Tibial artery (tissue), 4 donors: ENCODE measurements around the gene TCP11L2.

Experiments
- DNase-seq, 2 donors: peaks; one replicate each; pipeline ENCODE4 v3.0.0-alpha.2; 2019
- H3K27ac ChIP-seq, 2 donors: fragments of 200-600 bp; sonication (generic) in 1 of 2; 1 replicate in 1 of 2; 2 replicates in 1 of 2; pipeline ENCODE4 v1.5.1; 2018 to 2019; ENCODE audit warnings: mild to moderate bottlenecking in 1 of 2
- H3K27me3 ChIP-seq, 2 donors: fragments of 200-600 bp; sonication (generic) in 1 of 2; one replicate each; pipeline versions ENCODE4 v1.5.1 to v1.6.0; 2016 to 2019
- H3K36me3 ChIP-seq, 3 donors: fragments of 200-600 bp; sonication (generic) in 2 of 3; one replicate each; pipeline ENCODE4 v1.5.1; 2016 to 2019; ENCODE audit warnings: mild to moderate bottlenecking in 2 of 3
- H3K4me1 ChIP-seq, 4 donors: fragments of 200-600 bp; sonication (generic) in 2 of 4; 1 replicate in 3 of 4; 2 replicates in 1 of 4; pipeline ENCODE4 v1.5.1; 2016 to 2019
- H3K4me3 ChIP-seq, 2 donors: fragments of 200-600 bp; sonication (generic) in 1 of 2; 1 replicate in 1 of 2; 2 replicates in 1 of 2; pipeline ENCODE4 v1.5.1; 2018 to 2019; ENCODE audit warnings: mild to moderate bottlenecking in 2 of 2
- H3K9me3 ChIP-seq, 3 donors: fragments of 200-600 bp; sonication (generic) in 1 of 3; one replicate each; pipeline ENCODE4 v1.5.1; 2016 to 2019
- intact Hi-C: fragments of 100-400 bp; cut with DNase I; formaldehyde crosslinking; loops from one replicate; pipeline ENCODE4 v1.15.0; 2023; ENCODE audit warnings: low total_unique reads
- TF ChIP-seq, protein P1 (sequence below), 2 experiments: fragments of 200-600 bp in 1 of 2; fragments of 450-650 bp in 1 of 2; IDR thresholded peaks; one replicate each; pipeline ENCODE4 v1.5.1; 2017 to 2019; ENCODE audit warnings: antibody characterized with exemption in 2 of 2, mild to moderate bottlenecking in 1 of 2, moderate library complexity in 1 of 2

The TCP11L2 gene

DNA sequence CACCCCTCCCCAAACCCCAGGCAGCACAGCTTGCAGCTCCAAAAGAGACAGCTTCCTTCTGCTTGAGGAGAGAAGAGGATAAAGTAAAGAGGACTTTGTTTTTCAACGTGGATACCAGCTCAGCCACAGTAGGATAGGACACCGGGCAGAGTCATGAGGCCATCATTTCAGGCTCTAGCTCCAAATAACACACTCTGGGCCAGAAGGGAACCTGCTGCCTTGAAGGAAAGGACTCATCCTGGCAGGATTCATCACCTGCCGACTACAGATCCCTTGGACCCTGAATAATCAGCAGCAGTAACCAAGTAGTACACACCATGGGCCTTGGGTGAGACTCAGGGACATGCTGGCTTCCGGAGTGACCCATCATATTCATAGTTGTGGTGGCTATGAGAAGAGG lies 44.3 kb upstream of the TCP11L2 start:
- Histone ChIP-seq H3K4me3 (no peak overlapping the region), H3K4me1 (no peaks in the 10 kb centered on the region), H3K9me3 (no peaks in the 10 kb centered on the region), H3K36me3 (no peaks in the 10 kb centered on the region), H3K27ac (no peak overlapping the region), H3K27me3 (no peaks in the 10 kb centered on the region)
- intact Hi-C loops, result no loop called here
- no peak for DNase-seq
- TF ChIP-seq, protein P1, sequence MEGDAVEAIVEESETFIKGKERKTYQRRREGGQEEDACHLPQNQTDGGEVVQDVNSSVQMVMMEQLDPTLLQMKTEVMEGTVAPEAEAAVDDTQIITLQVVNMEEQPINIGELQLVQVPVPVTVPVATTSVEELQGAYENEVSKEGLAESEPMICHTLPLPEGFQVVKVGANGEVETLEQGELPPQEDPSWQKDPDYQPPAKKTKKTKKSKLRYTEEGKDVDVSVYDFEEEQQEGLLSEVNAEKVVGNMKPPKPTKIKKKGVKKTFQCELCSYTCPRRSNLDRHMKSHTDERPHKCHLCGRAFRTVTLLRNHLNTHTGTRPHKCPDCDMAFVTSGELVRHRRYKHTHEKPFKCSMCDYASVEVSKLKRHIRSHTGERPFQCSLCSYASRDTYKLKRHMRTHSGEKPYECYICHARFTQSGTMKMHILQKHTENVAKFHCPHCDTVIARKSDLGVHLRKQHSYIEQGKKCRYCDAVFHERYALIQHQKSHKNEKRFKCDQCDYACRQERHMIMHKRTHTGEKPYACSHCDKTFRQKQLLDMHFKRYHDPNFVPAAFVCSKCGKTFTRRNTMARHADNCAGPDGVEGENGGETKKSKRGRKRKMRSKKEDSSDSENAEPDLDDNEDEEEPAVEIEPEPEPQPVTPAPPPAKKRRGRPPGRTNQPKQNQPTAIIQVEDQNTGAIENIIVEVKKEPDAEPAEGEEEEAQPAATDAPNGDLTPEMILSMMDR (IDR thresholded peaks at IDR 0.05), result no peak

GRCh38 chr12:106258935-106259334 lies 43.6 kb upstream of the TCP11L2 start:
- Histone ChIP-seq H3K4me3 (no peak overlapping the region), H3K27ac (no peak overlapping the region), H3K36me3 (no peaks in the 10 kb centered on the region), H3K9me3 (no peaks in the 10 kb centered on the region), H3K4me1 (no peaks in the 10 kb centered on the region), H3K27me3 (no peaks in the 10 kb centered on the region)
- DNase-seq, result no peak
- intact Hi-C loops, result no loop called here
- TF ChIP-seq, protein P1 (IDR thresholded peaks at IDR 0.05), result no peak

DNA sequence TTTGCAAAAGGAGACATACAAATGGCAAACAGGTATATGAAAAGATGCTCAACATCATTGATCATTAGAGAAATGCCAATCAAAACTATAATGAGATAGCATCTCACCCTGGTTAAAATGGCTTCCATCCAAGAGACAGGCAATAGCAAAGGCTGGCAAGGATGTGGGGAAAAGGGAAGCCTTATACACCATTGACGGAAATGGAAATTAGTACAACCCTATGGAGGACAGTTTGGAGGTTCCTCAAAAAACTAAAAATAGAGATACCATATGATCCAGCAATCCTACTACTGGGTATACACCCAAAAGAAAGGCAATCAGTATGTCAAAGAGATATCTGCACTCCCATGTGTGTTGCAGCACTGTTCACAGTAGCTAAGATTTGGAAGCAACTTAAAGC lies 37.4 kb upstream of the TCP11L2 start:
- Histone ChIP-seq H3K9me3 (no peaks in the 10 kb centered on the region), H3K4me1 (no peaks in the 10 kb centered on the region), H3K4me3 (no peak overlapping the region), H3K27me3 (no peaks in the 10 kb centered on the region), H3K36me3 (no peaks in the 10 kb centered on the region), H3K27ac (no peak overlapping the region)
- intact Hi-C loops, result no loop called here
- TF ChIP-seq, protein P1 (IDR thresholded peaks at IDR 0.05), result no peak
- no peak for DNase-seq

- no peak overlapping the region for H3K4me3 ChIP-seq
- DNase-seq, result no peak
- no peaks in the 10 kb centered on the region for H3K4me1 ChIP-seq
- no peaks in the 10 kb centered on the region for H3K9me3 ChIP-seq
- intact Hi-C loops, result no loop called here
- H3K27ac ChIP-seq, result no peak overlapping the region
- H3K36me3 ChIP-seq, result no peaks in the 10 kb centered on the region
- no peaks in the 10 kb centered on the region for H3K27me3 ChIP-seq
- TF ChIP-seq, protein P1 (IDR thresholded peaks at IDR 0.05), result no peak
These were observed 35.0 kb upstream of the TCP11L2 start for GRCh38 chr12:106267535-106267934.

DNA sequence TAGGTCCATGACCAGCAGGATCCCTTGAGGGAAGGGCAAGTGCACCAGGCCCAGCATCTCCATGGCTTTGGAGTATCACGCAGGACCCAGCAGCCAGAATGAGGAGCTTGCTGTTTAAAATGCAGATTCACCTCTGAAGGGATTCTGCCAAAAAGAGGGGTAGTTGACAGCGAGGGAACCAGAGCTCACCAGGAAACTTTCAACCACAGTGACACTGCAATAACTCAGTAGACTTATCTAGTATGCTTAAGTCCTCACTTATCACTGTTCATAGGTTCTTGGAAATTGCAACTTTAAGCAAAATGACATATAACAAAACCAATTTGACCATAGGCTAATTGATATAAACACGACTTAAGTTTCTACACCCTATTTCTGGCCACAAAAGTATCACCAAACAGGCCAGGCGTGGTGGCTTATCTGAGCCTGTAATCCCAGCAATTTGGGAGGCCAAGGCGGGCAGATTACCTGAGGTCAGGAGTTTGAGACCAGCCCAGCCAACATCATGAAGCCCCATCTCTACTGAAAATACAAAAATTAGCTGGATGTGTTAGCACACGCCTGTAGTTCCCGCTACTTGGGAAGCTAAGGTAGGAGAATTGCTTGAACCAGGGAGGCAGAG lies 33.3 kb upstream of the TCP11L2 start:
- Histone ChIP-seq H3K9me3 (no peaks in the 10 kb centered on the region), H3K27ac (no peak overlapping the region), H3K4me1 (no peaks in the 10 kb centered on the region), H3K4me3 (no peak overlapping the region), H3K36me3 (no peaks in the 10 kb centered on the region), H3K27me3 (no peaks in the 10 kb centered on the region)
- intact Hi-C loops, result no loop called here
- DNase-seq, result no peak
- TF ChIP-seq, protein P1 (IDR thresholded peaks at IDR 0.05), result no peak
